Keratinocyte (primary cell): ENCODE data around the gene UBE2QL1. TPM values are rescaled to one million over a fixed set of nuclear protein-coding genes. Genes with fewer than 3 reads are reported as not detected.
A peak's percentile ranks its signal among the peaks of the same experiment; 100 is the strongest.

Experiments
- DNase-seq: peaks from one replicate; pipeline ENCODE4 v3.0.0-alpha.2; 2011; ENCODE audit warnings: low read depth, missing footprints, low spot score
- FAIRE-seq: peaks from 2 replicates; lab custom pipeline; 2011; peaks lifted over from hg19 to GRCh38; lab: Jason Lieb, UNC
- H2AFZ ChIP-seq: 2 replicates; pipeline ENCODE4 v1.6.0; 2012; ENCODE audit warnings: low read length, control low read depth, inconsistent platforms; ENCODE audit not compliant: control insufficient read depth
- H3K27ac ChIP-seq: 2 replicates; pipeline ENCODE4 v1.5.1; 2011; ENCODE audit warnings: low read length; ENCODE audit not compliant: control insufficient read depth, insufficient read depth
- H3K27me3 ChIP-seq: 3 replicates; pipeline ENCODE4 v1.6.0; 2011; ENCODE audit warnings: low read length; ENCODE audit not compliant: control insufficient read depth, insufficient read depth; ENCODE audit errors: extremely low read depth
- H3K36me3 ChIP-seq, 2 experiments: 2 replicates in 1 of 2; 3 replicates in 1 of 2; pipeline ENCODE4 v1.5.1; 2011; ENCODE audit warnings: low read length in 2 of 2, mild to moderate bottlenecking in 1 of 2; ENCODE audit not compliant: control insufficient read depth in 2 of 2, insufficient read depth in 2 of 2; ENCODE audit errors: extremely low read depth in 1 of 2
- H3K4me1 ChIP-seq: 3 replicates; pipeline ENCODE4 v1.5.1; 2011; ENCODE audit warnings: low read length; ENCODE audit not compliant: control insufficient read depth, insufficient read depth; ENCODE audit errors: extremely low read depth
- H3K4me2 ChIP-seq: 3 replicates; pipeline ENCODE4 v1.6.0; 2011; ENCODE audit warnings: low read depth, low read length; ENCODE audit not compliant: control insufficient read depth, insufficient read depth; ENCODE audit errors: extremely low read depth
- H3K4me3 ChIP-seq, 3 experiments: fragments of 200-600 bp in 1 of 3; sonication (generic) in 1 of 3; 2 replicates in 2 of 3; 3 replicates in 1 of 3; pipeline ENCODE4 v1.5.1; 2011 to 2016; ENCODE audit warnings: low read length in 3 of 3, mild to moderate bottlenecking in 3 of 3, control low read depth in 2 of 3, inconsistent platforms in 1 of 3, low read depth in 1 of 3, mixed read lengths in 1 of 3, mixed run types in 1 of 3, moderate library complexity in 1 of 3; ENCODE audit not compliant: control insufficient read depth in 2 of 3, insufficient read depth in 2 of 3; ENCODE audit errors: extremely low read depth in 1 of 3
- H3K79me2 ChIP-seq: 2 replicates; pipeline ENCODE4 v1.6.0; 2012; ENCODE audit warnings: low read length; ENCODE audit not compliant: control insufficient read depth, insufficient read depth
- H3K9ac ChIP-seq: 3 replicates; pipeline ENCODE4 v1.6.0; 2011; ENCODE audit warnings: low read length; ENCODE audit not compliant: control insufficient read depth, insufficient read depth; ENCODE audit errors: extremely low read depth
- H3K9me1 ChIP-seq: 3 replicates; pipeline ENCODE4 v1.6.0; 2011; ENCODE audit warnings: low read length; ENCODE audit not compliant: control insufficient read depth, insufficient read depth; ENCODE audit errors: extremely low read depth
- H3K9me3 ChIP-seq: 2 replicates; pipeline ENCODE4 v1.5.1; 2012; ENCODE audit warnings: low read depth, low read length; ENCODE audit not compliant: control insufficient read depth
- H4K20me1 ChIP-seq: 3 replicates; pipeline ENCODE4 v1.6.0; 2011; ENCODE audit warnings: low read length; ENCODE audit not compliant: control insufficient read depth, insufficient read depth; ENCODE audit errors: extremely low read depth
- EZH2 ChIP-seq: IDR thresholded peaks from one replicate; pipeline ENCODE4 v1.6.1; 2012; ENCODE audit warnings: inconsistent platforms, mild to moderate bottlenecking, low read length, moderate library complexity
- dilution Hi-C: fragments of 300-500 bp; cut with MboI; formaldehyde crosslinking; loops from one replicate; pipeline ENCODE4 v1.7.0; 2020; ENCODE audit warnings: low sequenced_read_pairs; ENCODE audit not compliant: extremely low pct_ligation_motif_present
- polyA plus RNA-seq, 5 experiments: library from polyadenylated mRNA; depleted of rRNA in 3 of 5; stranded (reverse) in 3 of 5; stranded (forward) in 1 of 5; unstranded in 1 of 5; fragments of >200 nt; gene quantifications; 1 replicate in 1 of 5; 2 replicates in 3 of 5; 3 replicates in 1 of 5; pipeline versions ENCODE4 v1.2.1 to v1.2.3, GENCODE V29; 2011 to 2012; ENCODE audit warnings: missing spikeins in 2 of 5, low read depth in 1 of 5, low replicate concordance in 1 of 5
- TF ChIP-seq, protein P1 (sequence below), 3 experiments: IDR thresholded peaks in 1 of 3; conservative IDR thresholded peaks in 1 of 3; optimal IDR thresholded peaks in 1 of 3; 2 replicates in 2 of 3; 3 replicates in 1 of 3; pipeline versions ENCODE3 to v1.5.1; 2011; ENCODE audit warnings: low read length in 3 of 3, mild to moderate bottlenecking in 3 of 3, moderate library complexity in 2 of 3, control low read depth in 1 of 3, inconsistent platforms in 1 of 3; ENCODE audit not compliant: insufficient read depth in 2 of 3; ENCODE audit errors: extremely low read depth in 1 of 3

UBE2QL1 gene
- polyA plus RNA-seq, 1 donor (not counting 4 experiments of a cell fraction or from before 2014, with no cell fraction given): not detected

DNA sequence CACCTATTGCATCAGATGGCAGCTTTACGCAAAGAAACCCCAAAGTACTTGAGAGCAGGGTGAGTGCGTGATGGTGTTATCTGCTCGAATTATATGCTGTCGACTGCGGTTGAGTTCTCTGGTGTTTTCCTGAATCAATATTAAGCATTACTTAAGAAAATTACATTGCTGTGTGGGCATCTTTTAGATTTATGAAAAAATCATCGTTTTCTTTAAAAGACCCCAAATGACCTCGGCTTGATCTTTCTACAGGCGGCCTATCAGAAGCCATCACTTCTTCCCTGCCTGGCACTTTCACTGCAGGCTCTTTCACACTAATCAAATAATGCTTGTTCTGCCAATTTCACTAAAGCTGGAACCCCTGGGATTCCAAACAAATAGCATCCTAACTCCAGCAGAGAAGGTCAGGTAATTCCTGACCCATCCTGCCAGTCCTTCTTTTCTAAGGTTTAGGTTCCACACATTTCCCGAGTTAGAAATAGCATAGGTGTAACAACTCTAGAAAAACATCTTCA lies 1.7 kb downstream of the UBE2QL1 start:
- H3K4me3 ChIP-seq: no peak overlapping the region
- no peak overlapping the region for H3K4me2 ChIP-seq
- H3K9ac ChIP-seq: no peak overlapping the region
- H3K9me3 ChIP-seq: no peaks in the 10 kb centered on the region
- TF ChIP-seq, protein P1, sequence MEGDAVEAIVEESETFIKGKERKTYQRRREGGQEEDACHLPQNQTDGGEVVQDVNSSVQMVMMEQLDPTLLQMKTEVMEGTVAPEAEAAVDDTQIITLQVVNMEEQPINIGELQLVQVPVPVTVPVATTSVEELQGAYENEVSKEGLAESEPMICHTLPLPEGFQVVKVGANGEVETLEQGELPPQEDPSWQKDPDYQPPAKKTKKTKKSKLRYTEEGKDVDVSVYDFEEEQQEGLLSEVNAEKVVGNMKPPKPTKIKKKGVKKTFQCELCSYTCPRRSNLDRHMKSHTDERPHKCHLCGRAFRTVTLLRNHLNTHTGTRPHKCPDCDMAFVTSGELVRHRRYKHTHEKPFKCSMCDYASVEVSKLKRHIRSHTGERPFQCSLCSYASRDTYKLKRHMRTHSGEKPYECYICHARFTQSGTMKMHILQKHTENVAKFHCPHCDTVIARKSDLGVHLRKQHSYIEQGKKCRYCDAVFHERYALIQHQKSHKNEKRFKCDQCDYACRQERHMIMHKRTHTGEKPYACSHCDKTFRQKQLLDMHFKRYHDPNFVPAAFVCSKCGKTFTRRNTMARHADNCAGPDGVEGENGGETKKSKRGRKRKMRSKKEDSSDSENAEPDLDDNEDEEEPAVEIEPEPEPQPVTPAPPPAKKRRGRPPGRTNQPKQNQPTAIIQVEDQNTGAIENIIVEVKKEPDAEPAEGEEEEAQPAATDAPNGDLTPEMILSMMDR (optimal IDR thresholded peaks at IDR 0.05 in 1 of 3, IDR thresholded peaks at IDR 0.05 in 1 of 3, conservative IDR thresholded peaks at IDR 0.05 in 1 of 3; ENCODE audit: extremely low read depth in 1 of 3, insufficient read depth in 2 of 3, low read length in 3 of 3): no peak
- TF ChIP-seq EZH2: peak; percentile 33
- FAIRE-seq: no peak
- H3K79me2 ChIP-seq: no peaks in the 10 kb centered on the region
- H3K27me3 ChIP-seq: peaks cover 43% of the 10 kb centered on the region
- H3K9me1 ChIP-seq: no peaks in the 10 kb centered on the region
- no peak overlapping the region for H2AFZ ChIP-seq
- dilution Hi-C loops: no loop called here
- H3K36me3 ChIP-seq: no peaks in the 10 kb centered on the region
- no peaks in the 10 kb centered on the region for H3K4me1 ChIP-seq
- no peak overlapping the region for H3K27ac ChIP-seq
- H4K20me1 ChIP-seq: no peaks in the 10 kb centered on the region
- no peak for DNase-seq

DNA sequence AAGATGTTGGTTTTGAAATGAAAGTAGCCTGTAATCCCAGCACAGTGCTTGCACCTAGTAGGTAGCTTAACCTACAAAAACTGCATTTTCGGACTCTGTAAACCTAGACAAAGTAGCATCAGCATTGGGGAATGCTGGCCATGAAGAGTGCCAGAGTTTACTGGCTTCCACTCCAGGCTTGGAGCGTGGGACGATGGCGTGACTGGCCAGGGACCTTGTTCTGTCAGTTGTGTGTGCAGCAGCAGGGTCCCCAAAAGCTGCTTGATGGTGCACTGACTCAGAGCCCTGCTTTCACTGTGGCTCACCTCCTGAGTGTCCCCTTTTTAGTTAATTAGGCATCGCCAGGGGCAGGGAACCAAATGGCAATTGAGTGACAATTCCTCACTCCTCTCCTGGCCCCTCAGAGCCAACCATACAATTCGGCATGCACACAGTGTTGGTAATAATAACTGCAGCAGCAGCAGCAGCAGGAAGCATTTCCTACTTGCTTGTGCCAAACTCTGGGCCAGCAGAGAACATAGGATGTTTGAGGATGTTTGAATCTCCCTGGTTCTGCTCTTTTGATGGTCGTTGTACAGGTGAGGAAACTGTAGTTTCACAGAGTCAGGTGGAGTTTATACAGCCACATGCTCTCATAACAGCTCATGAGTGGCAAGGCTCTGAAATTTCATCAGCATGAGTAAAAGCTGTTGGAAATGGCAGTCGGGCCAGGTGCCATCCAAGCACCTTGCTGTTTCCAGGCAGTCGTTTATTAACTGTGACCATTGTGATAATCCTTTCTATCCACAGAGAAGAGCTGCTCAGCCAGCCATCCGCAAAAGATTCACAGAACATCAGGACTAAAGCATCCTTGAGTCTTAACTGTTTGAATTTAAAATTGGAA lies 4.2 kb downstream of the UBE2QL1 start:
- FAIRE-seq: no peak
- Histone ChIP-seq H3K27me3 (peaks cover 43% of the 10 kb centered on the region), H3K79me2 (no peaks in the 10 kb centered on the region)

More for the DNA sequence above, 4.2 kb downstream of the UBE2QL1 start:
- Histone ChIP-seq H3K9ac (no peak overlapping the region), H3K4me2 (no peak overlapping the region), H3K9me3 (no peaks in the 10 kb centered on the region), H3K9me1 (no peaks in the 10 kb centered on the region), H3K36me3 (no peaks in the 10 kb centered on the region), H4K20me1 (no peaks in the 10 kb centered on the region), H3K4me1 (no peaks in the 10 kb centered on the region), H3K27ac (no peak overlapping the region), H2AFZ (no peak overlapping the region), H3K4me3 (no peak overlapping the region)
- dilution Hi-C loops: no loop called here
- no peak for DNase-seq
- no peak for TF ChIP-seq EZH2
- TF ChIP-seq, protein P1 (optimal IDR thresholded peaks at IDR 0.05 in 1 of 3, IDR thresholded peaks at IDR 0.05 in 1 of 3, conservative IDR thresholded peaks at IDR 0.05 in 1 of 3; ENCODE audit: extremely low read depth in 1 of 3, insufficient read depth in 2 of 3, low read length in 3 of 3): no peak
